Activated T-cell treated with anti-CD3 and anti-CD28 coated beads for 1 hour (primary cell): ENCODE measurements around the gene SDR42E1.

ENCODE experiments used
- DNase-seq: peaks from one replicate; pipeline ENCODE4 v3.0.0-alpha.2; 2020; ENCODE audit warnings: low read depth

The SDR42E1 gene, protein sequence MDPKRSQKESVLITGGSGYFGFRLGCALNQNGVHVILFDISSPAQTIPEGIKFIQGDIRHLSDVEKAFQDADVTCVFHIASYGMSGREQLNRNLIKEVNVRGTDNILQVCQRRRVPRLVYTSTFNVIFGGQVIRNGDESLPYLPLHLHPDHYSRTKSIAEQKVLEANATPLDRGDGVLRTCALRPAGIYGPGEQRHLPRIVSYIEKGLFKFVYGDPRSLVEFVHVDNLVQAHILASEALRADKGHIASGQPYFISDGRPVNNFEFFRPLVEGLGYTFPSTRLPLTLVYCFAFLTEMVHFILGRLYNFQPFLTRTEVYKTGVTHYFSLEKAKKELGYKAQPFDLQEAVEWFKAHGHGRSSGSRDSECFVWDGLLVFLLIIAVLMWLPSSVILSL

DNA sequence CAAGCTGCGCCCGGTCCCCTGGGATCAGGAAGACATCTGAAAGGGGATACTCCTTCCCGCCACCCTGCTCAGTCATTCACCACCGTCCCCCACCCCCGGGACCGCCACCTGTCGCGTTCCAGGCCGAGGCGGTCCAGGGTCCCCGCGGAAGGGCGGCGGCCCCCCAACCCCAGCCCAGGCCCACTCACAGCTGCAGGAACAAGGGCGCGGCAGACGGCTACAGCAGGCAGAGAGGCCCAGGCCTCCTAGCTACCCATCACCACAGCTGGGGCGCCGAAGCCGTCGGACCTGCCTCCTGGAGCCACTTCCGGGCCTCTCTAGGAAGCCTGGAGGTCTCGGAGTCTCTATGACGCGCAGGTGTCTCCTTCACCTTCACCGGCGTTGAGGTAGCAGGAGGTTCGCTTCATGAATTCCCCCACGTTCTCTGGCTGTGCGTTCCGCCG, at the start of gene SDR42E1:
SDR42E1 (minus strand) TSS at position 272 of the 443 bp plus-strand sequence. CDS start 10,612 bp downstream, outside the sequence.
- peak; percentile 48 for DNase-seq

DNA sequence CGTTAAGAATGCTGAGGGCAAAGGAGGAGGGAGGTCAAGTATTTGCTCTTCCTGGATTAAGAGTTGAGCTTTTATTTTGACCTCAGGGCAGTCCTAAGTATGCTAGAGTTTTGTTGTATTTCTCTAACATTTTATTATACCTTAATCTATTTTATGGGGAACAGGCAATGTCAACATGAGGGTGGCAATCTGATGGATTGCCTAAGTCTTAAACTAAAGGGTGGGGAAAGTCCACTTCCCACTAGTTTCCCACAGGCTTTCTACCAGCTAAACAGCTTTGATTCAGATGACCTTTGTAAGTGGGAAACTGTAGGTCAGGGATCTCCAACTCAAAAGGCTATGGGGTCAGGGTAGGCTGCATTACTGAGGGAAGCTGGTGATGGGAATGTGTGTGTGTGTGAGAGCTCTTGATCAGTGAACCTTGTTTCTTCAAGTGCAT, 48.7 kb upstream of the SDR42E1 start:
- no peak for DNase-seq

DNA sequence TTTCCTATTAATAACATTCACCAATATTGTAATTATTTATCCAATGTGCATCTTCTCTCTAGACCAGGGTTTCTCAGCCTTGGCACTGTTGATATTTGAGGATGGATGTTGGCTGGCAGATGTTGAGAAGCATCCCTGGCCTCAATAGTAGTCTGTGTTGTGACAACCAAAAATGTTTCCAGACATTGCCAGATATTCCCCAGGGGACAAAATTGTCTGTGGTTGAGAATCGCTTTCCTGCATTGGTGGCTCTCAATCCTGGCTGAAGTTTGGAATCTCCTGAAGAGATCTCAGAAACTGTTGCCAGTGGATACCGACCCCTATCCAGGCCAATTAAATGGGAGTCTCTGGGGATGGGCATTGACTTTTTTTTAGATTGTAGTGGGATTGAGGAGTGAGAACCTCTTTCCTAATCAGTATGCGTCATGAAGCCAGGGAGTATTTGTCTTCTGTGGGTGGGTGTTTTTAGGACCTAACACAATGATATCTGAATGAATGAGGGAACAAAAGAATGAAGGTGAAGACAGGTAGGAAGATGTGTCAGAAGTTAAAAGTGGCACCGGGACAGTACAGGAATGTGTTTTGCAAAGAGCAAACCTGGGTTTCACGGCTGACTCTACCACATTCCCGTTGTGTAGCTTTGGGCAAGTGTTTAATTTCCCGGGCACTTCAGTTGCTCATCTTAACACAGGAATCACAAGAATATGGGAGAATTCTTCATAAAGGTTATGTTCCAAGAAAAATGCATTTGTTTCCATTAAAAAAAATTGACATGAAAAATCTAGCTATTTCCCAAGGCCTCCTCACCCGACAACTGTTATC, 48.1 kb upstream of the SDR42E1 start:
- no peak for DNase-seq

DNA sequence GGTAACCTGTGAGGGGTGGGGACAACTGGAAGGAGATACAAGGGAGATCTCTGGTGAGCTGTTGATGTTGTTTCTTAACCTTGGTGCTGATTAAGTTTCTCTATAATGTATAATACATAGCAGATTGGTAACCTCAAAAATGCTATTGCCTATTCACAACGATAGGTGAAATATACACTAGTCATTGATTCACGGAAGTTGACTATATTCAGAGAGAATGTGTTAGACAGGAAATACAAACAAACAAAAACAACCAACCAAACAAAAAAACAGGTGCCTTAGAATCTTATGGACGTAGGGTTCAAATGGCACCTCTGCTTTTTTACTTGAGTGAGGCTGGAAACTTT, 45.3 kb upstream of the SDR42E1 start:
- no peak for DNase-seq

DNA sequence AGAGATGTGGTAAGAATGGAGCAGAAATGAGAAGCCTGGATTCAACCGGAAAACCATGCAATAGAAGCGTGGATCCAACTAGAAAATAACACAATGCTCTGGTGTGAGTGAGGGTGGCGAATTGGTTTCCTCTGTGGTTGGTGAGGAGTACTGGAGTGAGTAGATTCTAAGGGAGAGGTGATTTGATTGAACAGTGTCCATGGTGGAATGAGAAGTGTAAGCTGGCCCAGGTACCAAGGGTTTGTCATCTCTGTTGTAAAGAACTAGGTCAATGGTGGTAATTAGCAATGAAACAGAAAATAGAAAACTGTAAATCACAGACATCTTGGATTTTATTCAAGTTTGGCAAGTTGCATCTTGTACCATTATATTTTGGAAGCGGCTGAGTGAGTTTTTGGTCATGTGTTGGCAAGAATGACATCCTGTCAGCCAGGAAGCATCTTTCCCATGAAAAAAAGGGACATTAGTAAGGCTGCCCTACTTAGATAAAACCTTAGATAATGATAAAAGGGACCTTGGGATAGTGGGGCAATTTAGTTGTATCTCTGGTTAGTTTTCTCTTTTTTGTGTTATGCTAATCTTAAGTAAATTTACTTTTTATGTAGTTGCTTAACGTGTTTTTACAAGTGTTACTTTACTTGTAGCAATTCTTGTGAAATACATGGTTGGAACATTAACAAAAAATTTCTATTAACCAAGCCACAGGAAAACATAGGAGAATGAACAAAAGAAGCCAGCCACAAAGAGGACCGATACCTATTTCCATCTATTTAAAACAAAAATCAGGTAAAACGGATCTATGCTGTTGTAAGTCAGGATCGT, 44.7 kb upstream of the SDR42E1 start:
- DNase-seq = no peak

DNA sequence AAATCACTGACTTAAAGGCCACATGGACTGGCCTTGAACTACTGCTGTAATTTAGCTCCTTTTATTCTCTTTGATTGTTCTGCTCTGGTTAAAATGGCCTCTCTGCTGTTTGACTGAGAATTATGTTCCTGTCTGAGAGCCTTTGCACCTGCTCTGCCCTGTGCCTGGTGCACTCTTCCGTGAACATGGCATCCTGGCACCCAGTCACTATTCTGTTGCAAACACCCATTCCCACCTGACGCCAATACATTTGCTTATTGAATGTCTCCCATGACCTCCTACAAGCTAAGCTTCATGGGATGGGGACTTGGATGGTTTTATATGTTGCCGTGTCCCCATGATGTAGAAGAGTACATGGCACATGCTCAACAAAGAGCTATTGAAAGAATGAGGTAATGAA, 43.8 kb upstream of the SDR42E1 start:
- DNase-seq = no peak

DNA sequence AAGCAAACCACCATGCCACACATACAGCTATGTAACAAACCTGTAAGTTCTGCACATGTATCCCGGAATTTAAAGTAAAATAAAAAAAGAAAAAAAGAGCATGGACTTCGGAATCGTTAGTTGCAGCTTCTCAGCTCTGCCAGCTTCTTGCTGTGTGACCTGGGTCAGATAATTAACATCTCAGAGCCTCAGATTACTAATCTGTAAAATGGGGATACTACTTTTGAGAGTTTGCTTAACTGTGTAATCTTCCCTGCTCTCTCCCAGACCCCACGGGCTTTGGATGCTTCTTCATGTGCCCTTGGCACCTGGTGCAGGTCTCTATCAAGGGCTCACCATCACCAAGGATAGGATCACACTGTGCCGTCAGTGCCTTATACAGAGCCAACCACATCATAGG, 40.4 kb upstream of the SDR42E1 start:
- no peak for DNase-seq

DNA sequence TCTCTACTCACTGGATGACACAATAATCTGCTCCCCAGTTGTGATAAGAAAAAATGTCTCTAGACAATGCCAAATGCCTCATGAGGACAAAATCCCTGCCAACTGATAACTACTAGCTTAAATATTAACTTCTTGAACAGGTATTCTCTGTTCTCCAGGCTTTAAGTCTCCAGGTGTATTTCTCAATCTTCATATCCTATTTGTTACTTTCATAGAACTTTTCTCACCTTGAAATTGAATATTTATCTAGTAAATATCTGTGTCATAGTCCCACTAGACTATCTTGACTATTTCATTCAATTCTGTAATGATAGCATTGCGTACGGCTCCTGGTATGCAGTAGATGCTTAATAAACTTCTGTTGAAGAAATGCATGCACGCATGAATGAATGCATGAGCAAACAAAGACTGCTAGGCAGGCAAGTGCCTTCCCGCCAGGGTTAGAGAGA, 39.7 kb upstream of the SDR42E1 start:
- DNase-seq = no peak

- DNase-seq = no peak
Observed at GRCh38 chr16:82050506-82050905, 39.2 kb upstream of the SDR42E1 start.

- DNase-seq = no peak
Observed at GRCh38 chr16:82049484-82049883, 38.2 kb upstream of the SDR42E1 start.

GRCh38 chr16:82047787-82048186, 36.5 kb upstream of the SDR42E1 start:
- no peak for DNase-seq

DNA sequence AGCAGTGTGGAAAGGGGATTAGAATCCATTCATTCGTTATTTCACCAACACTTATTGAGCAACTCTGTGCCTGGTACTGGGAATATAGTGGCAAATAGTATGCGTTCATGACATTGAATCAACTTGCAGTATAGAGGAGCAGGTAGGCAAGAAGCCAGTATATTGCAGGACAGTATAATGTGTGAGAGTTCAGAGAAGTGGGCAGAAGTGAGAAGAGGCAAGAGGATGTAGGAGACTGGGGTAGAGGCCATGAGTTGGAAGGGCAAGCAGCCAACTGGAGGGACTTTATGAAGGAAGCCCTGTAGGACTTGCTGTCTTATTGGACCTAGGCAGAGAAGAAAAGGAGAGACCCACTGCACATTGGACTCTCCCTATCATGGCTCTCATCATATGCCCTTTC, 36.1 kb upstream of the SDR42E1 start:
- DNase-seq = no peak

GRCh38 chr16:82046941-82047340, 35.7 kb upstream of the SDR42E1 start:
- no peak for DNase-seq

GRCh38 chr16:82046541-82046940, 35.3 kb upstream of the SDR42E1 start:
- no peak for DNase-seq

GRCh38 chr16:82045465-82045864, 34.2 kb upstream of the SDR42E1 start:
- DNase-seq = no peak

DNA sequence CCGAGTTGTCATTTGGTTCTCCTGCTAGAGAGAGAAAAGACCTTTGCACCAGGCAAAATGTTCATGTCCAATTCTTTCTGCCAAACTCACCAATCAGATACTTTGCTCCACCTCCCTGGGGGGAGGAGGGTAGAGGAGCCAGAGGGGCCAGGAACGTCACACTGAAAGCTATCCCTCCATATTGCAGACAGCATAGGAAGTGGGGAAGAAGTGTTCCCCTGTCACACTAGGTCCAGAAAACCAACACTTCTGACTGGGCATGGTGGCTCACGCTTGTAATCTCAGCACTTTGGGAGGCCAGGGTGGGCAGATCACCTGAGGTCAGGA, 33.3 kb upstream of the SDR42E1 start:
- DNase-seq = no peak

GRCh38 chr16:82043680-82044584, 32.7 kb upstream of the SDR42E1 start:
- DNase-seq = no peak

DNA sequence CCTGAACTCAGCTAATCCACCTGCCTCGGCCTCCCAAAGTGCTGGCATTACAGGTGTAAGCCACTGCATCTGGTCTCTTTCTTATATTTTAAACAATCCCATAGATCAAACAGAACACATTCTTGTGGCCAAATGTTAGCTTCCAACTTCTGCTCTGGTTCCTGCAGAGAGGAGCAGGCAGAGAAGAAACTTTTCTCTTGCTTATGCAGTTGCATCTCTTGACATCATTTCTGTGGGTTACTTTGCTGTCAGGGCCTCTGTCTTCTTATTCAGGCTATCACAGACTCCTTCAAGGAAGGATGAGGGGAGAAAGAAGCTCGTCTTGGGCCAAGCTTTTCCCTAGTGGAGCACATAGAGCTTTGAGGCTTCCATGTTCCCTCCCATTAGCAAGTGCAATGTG, 31.6 kb upstream of the SDR42E1 start:
- no peak for DNase-seq

DNA sequence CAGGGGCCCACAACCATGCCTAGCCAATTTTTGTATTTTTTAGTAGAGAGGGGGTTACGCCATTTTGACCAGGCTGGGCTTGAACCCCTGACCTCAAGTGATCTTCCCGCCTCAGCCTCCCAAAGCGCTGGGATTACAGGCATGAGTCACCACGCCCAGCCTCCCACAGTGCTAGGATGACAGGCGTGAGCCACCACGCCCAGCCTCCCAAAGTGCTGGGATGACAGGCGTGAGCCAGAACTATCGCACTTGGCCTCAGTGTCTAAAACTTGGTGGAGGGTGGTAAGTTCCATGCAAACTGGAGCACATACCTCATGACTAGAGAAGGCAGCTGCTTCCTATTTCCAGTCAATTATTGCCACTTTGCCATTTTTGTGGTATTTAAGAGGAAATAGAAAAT, 30.9 kb upstream of the SDR42E1 start:
- DNase-seq = no peak

- DNase-seq = no peak
Observed at GRCh38 chr16:82041542-82041941, 30.3 kb upstream of the SDR42E1 start.

DNA sequence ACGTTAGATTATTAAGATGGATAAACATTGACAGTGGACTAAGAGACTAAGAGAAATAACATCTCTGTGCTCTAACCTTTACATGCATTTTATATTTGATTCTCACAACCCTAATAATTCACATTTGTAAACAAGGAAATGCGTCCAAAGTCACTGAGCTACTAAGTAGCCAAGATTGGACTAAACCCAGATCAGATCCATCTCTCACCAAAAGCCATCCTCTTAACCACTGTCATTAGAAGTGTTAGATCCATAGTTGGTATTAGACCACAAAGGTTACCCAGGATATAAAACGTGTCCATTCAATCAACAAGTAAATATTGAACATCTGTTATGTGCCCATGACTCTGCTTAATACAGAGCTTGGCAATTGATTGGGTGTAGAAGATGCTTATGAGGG, 29.0 kb upstream of the SDR42E1 start:
- no peak for DNase-seq
